Ovary (tissue), 3 donors: ENCODE measurements around the gene MTHFD1L.

Experiments used
- POLR2A ChIP-seq: fragments of 450-650 bp; IDR thresholded peaks from one replicate; pipeline ENCODE4 v1.6.1; 2017; ENCODE audit warnings: antibody characterized with exemption, mild to moderate bottlenecking, moderate library complexity
- TF ChIP-seq, protein P1 (sequence below), 3 donors: fragments of 450-650 bp in 2 of 3; fragments of 200-600 bp in 1 of 3; IDR thresholded peaks; one replicate each; pipeline versions ENCODE4 v1.5.1 to v1.8.0; 2016 to 2022; ENCODE audit warnings: antibody characterized with exemption in 3 of 3, mild to moderate bottlenecking in 1 of 3
- donor health status: DM: no; HTN: no; CAD: no.

DNA sequence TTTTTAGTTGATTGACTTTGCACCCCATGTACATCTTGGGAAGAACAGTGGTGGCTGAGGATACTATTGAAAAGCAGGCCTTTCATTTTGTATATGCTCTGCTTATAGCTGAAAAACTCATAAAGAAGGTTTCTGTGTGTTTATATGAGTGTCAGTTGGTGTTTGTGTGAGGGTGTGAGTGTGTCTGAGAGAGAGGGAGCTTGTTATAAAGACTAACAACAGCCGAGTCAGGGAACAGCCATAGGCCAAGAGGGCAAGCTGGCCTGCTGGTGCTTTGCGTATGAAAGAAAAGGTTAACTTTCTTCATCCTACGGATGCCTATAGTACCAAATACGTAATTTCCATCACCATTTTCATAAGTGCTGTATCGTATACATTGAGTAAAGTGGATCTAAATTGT is 88.3 kb downstream of the MTHFD1L start:
- TF ChIP-seq, protein P1, sequence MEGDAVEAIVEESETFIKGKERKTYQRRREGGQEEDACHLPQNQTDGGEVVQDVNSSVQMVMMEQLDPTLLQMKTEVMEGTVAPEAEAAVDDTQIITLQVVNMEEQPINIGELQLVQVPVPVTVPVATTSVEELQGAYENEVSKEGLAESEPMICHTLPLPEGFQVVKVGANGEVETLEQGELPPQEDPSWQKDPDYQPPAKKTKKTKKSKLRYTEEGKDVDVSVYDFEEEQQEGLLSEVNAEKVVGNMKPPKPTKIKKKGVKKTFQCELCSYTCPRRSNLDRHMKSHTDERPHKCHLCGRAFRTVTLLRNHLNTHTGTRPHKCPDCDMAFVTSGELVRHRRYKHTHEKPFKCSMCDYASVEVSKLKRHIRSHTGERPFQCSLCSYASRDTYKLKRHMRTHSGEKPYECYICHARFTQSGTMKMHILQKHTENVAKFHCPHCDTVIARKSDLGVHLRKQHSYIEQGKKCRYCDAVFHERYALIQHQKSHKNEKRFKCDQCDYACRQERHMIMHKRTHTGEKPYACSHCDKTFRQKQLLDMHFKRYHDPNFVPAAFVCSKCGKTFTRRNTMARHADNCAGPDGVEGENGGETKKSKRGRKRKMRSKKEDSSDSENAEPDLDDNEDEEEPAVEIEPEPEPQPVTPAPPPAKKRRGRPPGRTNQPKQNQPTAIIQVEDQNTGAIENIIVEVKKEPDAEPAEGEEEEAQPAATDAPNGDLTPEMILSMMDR (IDR thresholded peaks at IDR 0.05), result no peak
- TF ChIP-seq POLR2A, result no peak
